HG03103 (cell line): ENCODE data around the gene SEPHS2.
"Not testable (repeated sequence)": the region's sequence is repeated elsewhere in the genome, so short reads cannot be mapped to it uniquely, and the experiment has no call there.

Experiments
- ATAC-seq: cut with Tn5 transposase; IDR thresholded peaks from one replicate; pipeline ENCODE4 v1.9.1; 2021; ENCODE audit warnings: low read depth; ENCODE audit not compliant: unreplicated experiment

SEPHS2 gene

GRCh38 chr16:30445408-30446202, at the start of gene SEPHS2:
Gene SEPHS2 (minus strand): TSS chr16:30445874. CDS start chr16:30445727, 147 bp downstream.
- ATAC-seq: peak; percentile 64

- ATAC-seq: no peak
Observed at GRCh38 chr16:30494709-30495108, 49.0 kb upstream of the SEPHS2 start.

- no peak for ATAC-seq
Observed at GRCh38 chr16:30493941-30494488, 48.3 kb upstream of the SEPHS2 start.

GRCh38 chr16:30491744-30492308, 46.2 kb upstream of the SEPHS2 start:
- ATAC-seq: no peak

GRCh38 chr16:30491229-30491628, 45.6 kb upstream of the SEPHS2 start:
- ATAC-seq: no peak

- ATAC-seq: no peak
Observed at GRCh38 chr16:30490210-30490609, 44.5 kb upstream of the SEPHS2 start.

GRCh38 chr16:30488764-30489605, 43.3 kb upstream of the SEPHS2 start:
- no peak for ATAC-seq

GRCh38 chr16:30485818-30486436, 40.3 kb upstream of the SEPHS2 start:
- no peak for ATAC-seq

GRCh38 chr16:30484887-30485286, 39.2 kb upstream of the SEPHS2 start:
- ATAC-seq: no peak

GRCh38 chr16:30482366-30482765, 36.7 kb upstream of the SEPHS2 start:
- ATAC-seq: no peak

- no peak for ATAC-seq
Observed at GRCh38 chr16:30481381-30481780, 35.7 kb upstream of the SEPHS2 start.

GRCh38 chr16:30478766-30479478, 33.2 kb upstream of the SEPHS2 start:
- ATAC-seq: no peak

GRCh38 chr16:30477773-30478172, 32.1 kb upstream of the SEPHS2 start:
- not testable (repeated sequence) for ATAC-seq

GRCh38 chr16:30476991-30477390, 31.3 kb upstream of the SEPHS2 start:
- no peak for ATAC-seq

GRCh38 chr16:30474684-30475083, 29.0 kb upstream of the SEPHS2 start:
- ATAC-seq: no peak

GRCh38 chr16:30474074-30474452, 28.4 kb upstream of the SEPHS2 start:
- no peak for ATAC-seq

GRCh38 chr16:30473231-30474073, 27.8 kb upstream of the SEPHS2 start:
- no peak for ATAC-seq

- no peak for ATAC-seq
Observed at GRCh38 chr16:30472328-30472942, 26.8 kb upstream of the SEPHS2 start, which contains the start of gene ITGAL. Gene ITGAL (plus strand): TSS chr16:30472742. CDS start chr16:30472838, 96 bp downstream.

- no peak for ATAC-seq
Observed at GRCh38 chr16:30470632-30470995, 24.9 kb upstream of the SEPHS2 start.
